Thyroid gland (tissue), 4 donors: ENCODE results near the gene WDR37. TPM values are rescaled to one million over a fixed set of nuclear protein-coding genes. Genes with fewer than 3 reads are reported as not detected.

ENCODE experiments used
- DNase-seq, 2 donors: peaks; one replicate each; pipeline ENCODE4 v3.0.0-alpha.2; 2019
- H3K27ac ChIP-seq, 3 donors: fragments of 200-600 bp; sonication (generic); 1 replicate in 2 of 3; 2 replicates in 1 of 3; pipeline ENCODE4 v1.5.1; 2016 to 2019; ENCODE audit warnings: mild to moderate bottlenecking in 1 of 3, moderate library complexity in 1 of 3
- H3K27me3 ChIP-seq: fragments of 200-600 bp; sonication (generic); one replicate; pipeline ENCODE4 v1.5.1; 2019
- H3K36me3 ChIP-seq, 2 donors: fragments of 200-600 bp; sonication (generic); one replicate each; pipeline ENCODE4 v1.5.1; 2016 to 2019
- H3K4me1 ChIP-seq, 2 donors: fragments of 200-600 bp; sonication (generic); one replicate each; pipeline ENCODE4 v1.5.1; 2017 to 2019
- H3K4me3 ChIP-seq, 3 donors: fragments of 200-600 bp; sonication (generic); replicated peaks in 1 of 3; 1 replicate in 2 of 3; 2 replicates in 1 of 3; pipeline ENCODE4 v1.5.1; 2016; ENCODE audit warnings: mild to moderate bottlenecking in 1 of 3
- H3K9me3 ChIP-seq: fragments of 200-600 bp; sonication (generic); one replicate; pipeline ENCODE4 v1.5.1; 2017
- CTCF ChIP-seq, 6 experiments: fragments of 200-600 bp in 3 of 6; fragments of 450-650 bp in 3 of 6; sonication (generic) in 3 of 6; IDR thresholded peaks; one replicate each; pipeline ENCODE4 v1.5.1; 2016 to 2019; ENCODE audit warnings: antibody characterized with exemption in 6 of 6, mild to moderate bottlenecking in 2 of 6, inconsistent platforms in 1 of 6, moderate library complexity in 1 of 6
- POLR2A ChIP-seq, 2 donors: fragments of 450-650 bp; IDR thresholded peaks; one replicate each; pipeline ENCODE4 v1.6.1; 2017; ENCODE audit warnings: antibody characterized with exemption in 2 of 2, mild to moderate bottlenecking in 2 of 2, moderate library complexity in 1 of 2
- WGBS, 2 donors: methylation state at CpG; one replicate each; pipeline ENCODE4 v1.1.5; 2017; 5-methylcytosine and 5-hydroxymethylcytosine counted together
- intact Hi-C: fragments of 100-400 bp; cut with DNase I; formaldehyde crosslinking; loops from one replicate; pipeline ENCODE4 v1.15.1; 2023
- total RNA-seq, 4 donors: library from RNA; depleted of rRNA; stranded (reverse); fragments of >200 nt; gene quantifications; one replicate each; pipeline ENCODE4 v1.2.3, GENCODE V29; 2016

Gene WDR37
- total RNA-seq, 4 donors from 2014 or later = 15.2 to 26.3 (median 16.4) TPM

- peaks cover 6 to 7% of the 10 kb centered on the region in 2 donors for H3K4me1 ChIP-seq
- TF ChIP-seq POLR2A (IDR thresholded peaks at IDR 0.05) (no peak), CTCF (IDR thresholded peaks at IDR 0.05) (no peak)
- H3K27ac ChIP-seq = peak overlapping the region in 2 of 3 donors; percentile 41 to 57
- H3K27me3 ChIP-seq = no peaks in the 10 kb centered on the region
- H3K4me3 ChIP-seq = no peak overlapping the region
- WGBS, 2 donors = 82 to 83% methylated on average over 4 of the region's 4 CpGs
- peaks cover 5 to 10% of the 10 kb centered on the region in 2 donors for H3K36me3 ChIP-seq
- DNase-seq = no peak
- H3K9me3 ChIP-seq = no peaks in the 10 kb centered on the region
- intact Hi-C loops = loop anchor here (5.0 kb wide), 1 partner anchor 117 kb away; no protein-coding TSS in a partner anchor
Observed at GRCh38 chr10:1044146-1044545, 12.0 kb upstream of the WDR37 start.

DNA sequence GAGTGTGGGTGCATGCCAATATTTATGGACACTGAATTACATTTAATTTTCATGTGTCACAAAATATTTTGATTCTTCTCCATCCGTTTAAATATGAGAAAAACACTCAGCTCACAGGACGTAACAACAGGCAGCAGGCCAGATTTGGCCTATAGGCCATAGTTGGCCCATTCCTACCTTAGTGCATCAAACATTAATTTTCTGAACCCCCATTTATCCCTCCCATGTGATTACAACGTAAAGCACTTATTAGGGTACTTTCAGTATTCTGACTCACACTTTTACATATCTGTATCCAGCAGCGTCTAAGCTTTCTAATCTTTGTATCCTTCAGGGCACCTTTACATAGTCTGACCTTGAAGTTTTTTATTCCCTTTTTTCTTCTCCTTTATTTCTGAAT is 11.2 kb upstream of the WDR37 start:
- Histone ChIP-seq H3K4me1 (peaks cover 6 to 9% of the 10 kb centered on the region in 2 donors), H3K27ac (no peak overlapping the region), H3K36me3 (peaks cover 5 to 10% of the 10 kb centered on the region in 2 donors), H3K9me3 (no peaks in the 10 kb centered on the region), H3K4me3 (no peak overlapping the region), H3K27me3 (no peaks in the 10 kb centered on the region)
- TF ChIP-seq POLR2A (IDR thresholded peaks at IDR 0.05) = no peak
- TF ChIP-seq CTCF (IDR thresholded peaks at IDR 0.05) = no peak
- DNase-seq = no peak
- intact Hi-C loops = loop anchor here (5.0 kb wide), 1 partner anchor 118 kb away; no protein-coding TSS in a partner anchor
- WGBS, 2 donors = 73 to 95% methylated on average over 4 of the region's 4 CpGs

DNA sequence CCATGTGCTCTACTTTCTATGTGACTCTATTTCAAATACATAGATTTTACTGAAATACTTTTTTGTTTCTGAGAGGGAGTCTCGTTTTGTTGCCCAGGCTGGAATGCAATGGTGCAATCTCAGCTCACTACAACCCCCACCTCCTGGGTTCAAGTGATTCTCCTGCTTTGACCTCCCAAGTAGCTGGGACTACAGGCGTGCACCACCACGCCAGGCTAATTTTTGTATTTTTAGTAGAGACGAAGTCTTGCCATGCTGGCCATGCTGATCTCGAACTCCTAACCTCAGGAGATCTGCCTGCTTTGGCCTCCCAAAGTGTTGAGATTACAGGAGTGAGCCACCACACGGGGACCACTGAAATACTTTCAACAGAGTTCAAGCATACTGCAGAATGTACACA is 10.8 kb upstream of the WDR37 start:
- intact Hi-C loops = no loop called here
- Histone ChIP-seq H3K27me3 (no peaks in the 10 kb centered on the region), H3K4me1 (peaks cover 10 to 14% of the 10 kb centered on the region in 2 donors), H3K27ac (no peak overlapping the region), H3K9me3 (no peaks in the 10 kb centered on the region), H3K36me3 (peaks cover 5 to 10% of the 10 kb centered on the region in 2 donors), H3K4me3 (no peak overlapping the region)
- TF ChIP-seq POLR2A (IDR thresholded peaks at IDR 0.05) (no peak), CTCF (IDR thresholded peaks at IDR 0.05) (no peak)
- no peak for DNase-seq
- 84 to 95% methylated on average over 6 of the region's 6 CpGs for WGBS, 2 donors

DNA sequence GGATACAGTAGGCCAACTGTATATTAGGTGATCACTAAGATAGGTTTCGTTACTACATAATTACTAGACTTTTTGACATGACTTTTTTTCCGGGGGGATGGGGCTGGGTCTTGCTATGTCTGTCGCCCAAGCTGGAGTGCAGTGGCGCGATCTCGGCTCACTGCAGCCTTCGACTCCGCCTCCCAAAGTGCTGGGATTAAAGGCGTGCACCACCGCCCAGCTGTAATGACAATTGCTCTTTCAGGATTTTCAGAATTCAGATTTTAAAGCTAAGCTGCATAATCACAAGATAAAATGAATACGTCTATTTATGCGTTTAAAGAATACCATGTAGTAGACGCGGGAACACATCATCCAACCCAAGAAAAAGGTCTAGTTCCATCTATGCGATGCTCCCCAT is 8.2 kb upstream of the WDR37 start:
- intact Hi-C loops = no loop called here
- Histone ChIP-seq H3K36me3 (peaks cover 0 to 1% of the 10 kb centered on the region in 2 donors), H3K9me3 (no peaks in the 10 kb centered on the region), H3K27ac (peak overlapping the region in 2 of 3 donors; percentile 94 to 97), H3K4me1 (peaks cover 13 to 15% of the 10 kb centered on the region in 2 donors), H3K4me3 (peak overlapping the region; percentile 42 to 66 (median 54)), H3K27me3 (no peaks in the 10 kb centered on the region)
- 12 to 17% methylated on average over 15 of the region's 15 CpGs for WGBS, 2 donors
- peak in 1 of 2 donors; percentile 14 for DNase-seq
- no peak for TF ChIP-seq CTCF (IDR thresholded peaks at IDR 0.05)
- TF ChIP-seq POLR2A (IDR thresholded peaks at IDR 0.05) = no peak

DNA sequence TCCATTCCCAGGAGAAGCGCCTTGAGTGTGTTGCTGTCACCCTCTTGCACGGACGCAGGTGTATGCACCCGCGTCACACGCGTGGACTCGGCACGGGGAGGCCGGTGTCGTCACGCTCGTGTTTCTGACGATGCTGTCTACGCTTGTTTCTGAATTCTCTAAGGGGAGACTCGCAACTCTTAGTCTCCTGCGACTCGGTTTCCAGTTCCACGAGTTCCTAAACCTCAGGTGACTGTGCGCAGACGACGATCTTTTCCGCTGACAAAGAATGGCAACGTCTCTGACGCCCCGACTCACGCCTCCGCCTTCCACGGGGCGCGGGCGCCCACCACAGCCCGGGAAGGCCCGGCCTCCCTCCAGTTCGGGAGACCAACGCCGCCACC is 7.8 kb upstream of the WDR37 start:
- H3K9me3 ChIP-seq = no peaks in the 10 kb centered on the region
- peak overlapping the region; percentile 42 to 66 (median 54) for H3K4me3 ChIP-seq
- no peaks in the 10 kb centered on the region for H3K36me3 ChIP-seq
- peak; percentile 42 to 44 for DNase-seq
- no peaks in the 10 kb centered on the region for H3K27me3 ChIP-seq
- 0 to 2% methylated on average over 13 to 24 of the region's 37 CpGs for WGBS, 2 donors
- intact Hi-C loops = no loop called here
- H3K4me1 ChIP-seq = peaks cover 13 to 15% of the 10 kb centered on the region in 2 donors
- TF ChIP-seq POLR2A (IDR thresholded peaks at IDR 0.05) (no peak), CTCF (IDR thresholded peaks at IDR 0.05) (no peak)
- peak overlapping the region; percentile 94 to 98 (median 97) for H3K27ac ChIP-seq
